Measurements from ENCODE around the gene UBTF.

UBTF gene

DNA sequence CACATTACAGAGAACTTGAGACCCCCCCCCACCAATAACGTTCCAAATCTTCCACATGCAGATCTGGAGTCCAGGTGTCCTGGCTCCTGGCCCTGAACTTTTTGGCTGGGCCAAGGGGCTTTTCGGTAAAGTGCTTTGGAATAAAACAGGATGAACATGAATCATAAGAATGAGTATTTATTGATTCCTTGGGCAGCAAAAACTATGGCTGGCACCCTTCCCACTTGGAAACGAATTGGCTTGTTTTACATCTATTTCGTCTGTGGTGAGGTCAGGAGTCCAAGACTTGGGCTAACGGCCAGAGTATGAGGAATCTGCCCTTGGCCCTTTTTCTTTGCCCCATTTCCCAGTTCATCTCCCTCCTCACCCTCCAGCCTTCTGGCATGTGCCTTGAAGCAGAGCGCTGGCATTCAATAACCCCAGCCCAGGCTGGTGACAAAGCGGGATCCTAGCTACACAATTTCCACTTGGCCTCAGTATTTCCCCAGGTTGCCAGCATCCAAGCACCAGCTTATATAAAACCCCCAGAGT is 4.1 kb upstream of the UBTF start:
- H3K27ac ChIP-seq = no peak overlapping the region
- H3K36me3 ChIP-seq = no peaks in the 10 kb centered on the region
- H3K4me1 ChIP-seq (ENCODE audit: control insufficient read depth in 1 of 2, insufficient read depth in 1 of 2, low read depth in 1 of 2, low read length in 1 of 2) = peaks cover 14 to 15% of the 10 kb centered on the region in 2 experiments
- TF ChIP-seq, protein P1, sequence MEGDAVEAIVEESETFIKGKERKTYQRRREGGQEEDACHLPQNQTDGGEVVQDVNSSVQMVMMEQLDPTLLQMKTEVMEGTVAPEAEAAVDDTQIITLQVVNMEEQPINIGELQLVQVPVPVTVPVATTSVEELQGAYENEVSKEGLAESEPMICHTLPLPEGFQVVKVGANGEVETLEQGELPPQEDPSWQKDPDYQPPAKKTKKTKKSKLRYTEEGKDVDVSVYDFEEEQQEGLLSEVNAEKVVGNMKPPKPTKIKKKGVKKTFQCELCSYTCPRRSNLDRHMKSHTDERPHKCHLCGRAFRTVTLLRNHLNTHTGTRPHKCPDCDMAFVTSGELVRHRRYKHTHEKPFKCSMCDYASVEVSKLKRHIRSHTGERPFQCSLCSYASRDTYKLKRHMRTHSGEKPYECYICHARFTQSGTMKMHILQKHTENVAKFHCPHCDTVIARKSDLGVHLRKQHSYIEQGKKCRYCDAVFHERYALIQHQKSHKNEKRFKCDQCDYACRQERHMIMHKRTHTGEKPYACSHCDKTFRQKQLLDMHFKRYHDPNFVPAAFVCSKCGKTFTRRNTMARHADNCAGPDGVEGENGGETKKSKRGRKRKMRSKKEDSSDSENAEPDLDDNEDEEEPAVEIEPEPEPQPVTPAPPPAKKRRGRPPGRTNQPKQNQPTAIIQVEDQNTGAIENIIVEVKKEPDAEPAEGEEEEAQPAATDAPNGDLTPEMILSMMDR (IDR thresholded peaks at IDR 0.05) = no peak
- no peak overlapping the region for H3K4me3 ChIP-seq (ENCODE audit: low read depth in 1 of 2, low read length in 1 of 2)
- H3K27me3 ChIP-seq = peaks cover 29% of the 10 kb centered on the region
- H3K9me3 ChIP-seq = no peaks in the 10 kb centered on the region

DNA sequence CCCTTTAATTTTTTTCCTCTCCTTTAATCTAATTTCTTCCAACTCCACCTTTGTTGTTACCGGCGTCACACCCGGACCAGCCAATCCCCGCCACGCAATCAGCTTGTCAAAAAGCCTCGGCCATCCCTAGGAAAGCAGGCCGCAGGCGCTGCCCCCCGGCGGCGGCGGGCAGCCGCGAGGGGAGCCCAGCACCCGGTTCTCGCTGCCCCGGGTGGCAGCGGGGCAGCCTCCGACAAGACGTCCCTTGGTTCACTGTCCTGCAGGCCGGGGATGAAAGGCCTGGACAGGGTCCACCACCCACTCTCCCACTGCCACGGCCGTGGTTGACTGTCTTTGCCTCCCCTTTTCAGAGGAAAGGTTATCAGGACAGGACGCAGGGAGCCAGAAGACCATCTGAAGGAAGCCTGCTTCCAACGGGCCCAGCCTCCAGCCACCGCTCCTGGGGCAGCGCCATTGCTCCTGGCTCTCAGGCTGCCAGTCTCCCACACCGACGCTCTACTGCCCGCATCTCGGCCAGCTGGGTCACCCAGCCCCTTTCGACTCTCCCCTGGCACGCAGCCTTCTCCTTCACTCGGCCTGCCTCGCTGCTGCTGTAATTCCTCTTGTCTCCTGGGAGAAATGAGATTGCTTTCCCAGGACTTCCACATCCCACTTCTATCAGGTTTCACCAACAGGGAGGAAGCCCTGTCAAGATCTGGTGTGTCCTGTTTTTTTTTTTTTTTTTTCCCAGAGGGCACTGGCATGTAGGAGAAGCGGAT is 2.8 kb upstream of the UBTF start:
- peak overlapping the region; percentile 97 for H3K27ac ChIP-seq
- TF ChIP-seq, protein P1 (IDR thresholded peaks at IDR 0.05) = no peak
- H3K9me3 ChIP-seq = no peaks in the 10 kb centered on the region
- H3K27me3 ChIP-seq = peaks cover 29% of the 10 kb centered on the region
- H3K36me3 ChIP-seq = peaks cover 3% of the 10 kb centered on the region
- H3K4me1 ChIP-seq (ENCODE audit: control insufficient read depth in 1 of 2, insufficient read depth in 1 of 2, low read depth in 1 of 2, low read length in 1 of 2) = peaks cover 25 to 26% of the 10 kb centered on the region in 2 experiments
- peak overlapping the region; percentile 72 to 78 for H3K4me3 ChIP-seq (ENCODE audit: low read depth in 1 of 2, low read length in 1 of 2)

DNA sequence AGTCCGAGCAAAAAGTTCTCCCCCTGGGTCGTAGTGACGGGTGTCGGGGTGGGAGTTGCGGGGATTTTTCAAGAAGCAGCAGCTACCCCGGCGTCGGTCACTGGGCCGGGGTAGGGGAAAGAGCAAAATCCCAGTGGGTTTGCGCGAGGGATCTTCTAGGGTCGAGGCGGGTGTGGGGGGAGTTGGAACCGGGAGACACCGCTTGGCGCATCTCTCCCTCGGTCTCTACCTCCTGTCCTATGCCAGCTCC is 2.3 kb upstream of the UBTF start:
- Histone ChIP-seq H3K9me3 (no peaks in the 10 kb centered on the region), H3K27me3 (peaks cover 29% of the 10 kb centered on the region), H3K4me1 (ENCODE audit: control insufficient read depth in 1 of 2, insufficient read depth in 1 of 2, low read depth in 1 of 2, low read length in 1 of 2) (peaks cover 29% of the 10 kb centered on the region in 2 experiments), H3K27ac (peak overlapping the region; percentile 97), H3K4me3 (ENCODE audit: low read depth in 1 of 2, low read length in 1 of 2) (peak overlapping the region; percentile 72 to 78), H3K36me3 (peaks cover 8% of the 10 kb centered on the region)
- TF ChIP-seq, protein P1 (IDR thresholded peaks at IDR 0.05) = no peak

DNA sequence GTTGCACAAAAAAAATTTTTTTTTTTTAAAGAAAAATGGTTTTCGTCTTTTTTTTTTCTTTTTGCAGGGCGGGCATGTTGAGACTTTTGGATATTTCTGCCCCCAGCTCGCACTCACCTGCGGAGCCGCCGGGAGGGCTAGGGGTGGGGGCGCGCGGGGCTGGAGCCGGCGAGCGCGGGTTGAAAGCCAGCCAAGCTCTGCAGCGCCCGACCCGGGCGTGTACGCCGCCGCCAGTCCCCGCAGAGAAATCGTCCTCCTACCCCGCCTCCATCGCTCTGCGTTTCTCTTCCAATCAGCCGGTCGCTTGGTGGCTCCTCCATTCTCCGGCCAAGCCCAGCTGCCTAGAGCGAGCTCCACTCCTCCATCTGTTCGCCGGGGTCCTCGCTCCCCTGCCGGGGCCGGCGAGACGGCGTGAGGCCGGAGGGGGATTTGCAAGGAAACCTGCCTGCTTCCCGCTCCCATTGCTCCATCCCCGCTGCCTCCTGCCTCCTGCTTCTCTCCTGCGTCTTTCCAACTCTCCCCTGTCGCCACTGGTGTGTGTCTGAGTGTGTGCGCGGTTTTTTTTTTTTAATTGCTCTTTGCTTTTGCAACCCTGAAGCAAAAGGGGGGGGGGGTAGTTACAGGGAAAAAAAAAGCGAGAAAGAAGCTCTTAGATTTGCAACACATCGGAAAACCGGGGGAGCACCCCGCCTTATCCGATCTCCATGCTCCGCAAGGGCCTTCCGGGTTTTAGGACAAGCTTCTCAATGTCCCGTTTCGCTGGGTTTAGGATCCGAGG is 1.8 kb upstream of the UBTF start:
- H3K4me3 ChIP-seq (ENCODE audit: low read depth in 1 of 2, low read length in 1 of 2) = peak overlapping the region; percentile 72 to 78
- peaks cover 32 to 35% of the 10 kb centered on the region in 2 experiments for H3K4me1 ChIP-seq (ENCODE audit: control insufficient read depth in 1 of 2, insufficient read depth in 1 of 2, low read depth in 1 of 2, low read length in 1 of 2)
- H3K27ac ChIP-seq = peak overlapping the region; percentile 97
- H3K36me3 ChIP-seq = peaks cover 13% of the 10 kb centered on the region
- TF ChIP-seq, protein P1 (IDR thresholded peaks at IDR 0.05) = no peak
- no peaks in the 10 kb centered on the region for H3K9me3 ChIP-seq
- peaks cover 29% of the 10 kb centered on the region for H3K27me3 ChIP-seq

DNA sequence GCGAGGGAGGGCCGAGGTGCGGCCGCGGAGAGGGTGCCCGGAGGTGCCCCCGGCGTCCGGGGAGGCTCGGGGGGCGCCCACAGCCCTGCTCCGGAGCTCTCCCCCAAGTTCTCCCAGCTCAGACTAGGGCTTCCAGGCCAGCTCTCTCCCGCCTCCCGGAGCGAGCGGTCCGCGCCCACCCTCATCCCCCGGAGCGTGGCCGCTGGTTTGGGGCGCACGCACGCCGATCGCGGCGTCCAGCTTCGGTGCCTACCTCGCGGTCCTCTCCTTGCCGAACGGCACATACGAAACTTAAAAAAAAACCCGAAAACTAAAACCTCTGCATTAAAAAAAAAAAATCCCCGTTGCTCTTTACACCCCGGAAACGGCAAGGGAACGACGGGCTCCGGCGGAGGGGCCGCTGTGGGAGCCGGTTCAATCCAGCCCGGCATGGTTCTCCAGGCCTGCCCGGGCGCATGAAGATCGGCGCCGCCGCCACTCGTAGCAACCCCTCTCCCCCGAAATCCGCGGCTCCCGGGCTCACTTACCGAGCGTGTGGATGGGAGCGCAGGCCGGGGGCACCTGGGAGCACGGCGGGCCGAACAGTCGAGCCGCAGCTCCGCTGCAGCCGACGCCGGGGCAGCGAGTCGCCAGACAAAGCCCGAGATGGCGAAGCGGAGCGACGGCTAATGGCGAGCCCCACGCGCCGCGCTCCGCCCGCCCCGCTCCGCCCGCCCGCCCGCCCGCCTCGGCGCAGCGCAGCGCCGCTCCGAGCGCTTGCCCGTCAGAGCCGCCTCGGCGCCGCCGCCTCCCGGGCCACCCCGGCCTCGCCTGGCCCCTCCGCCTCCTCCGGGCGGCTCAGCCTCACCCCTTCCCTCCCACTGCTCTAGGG is 973 bp upstream of the UBTF start:
- Histone ChIP-seq H3K4me3 (ENCODE audit: low read depth in 1 of 2, low read length in 1 of 2) (peak overlapping the region; percentile 72 to 78), H3K27me3 (peaks cover 29% of the 10 kb centered on the region), H3K9me3 (no peaks in the 10 kb centered on the region), H3K4me1 (ENCODE audit: control insufficient read depth in 1 of 2, insufficient read depth in 1 of 2, low read depth in 1 of 2, low read length in 1 of 2) (peaks cover 32 to 38% of the 10 kb centered on the region in 2 experiments), H3K36me3 (peaks cover 21% of the 10 kb centered on the region), H3K27ac (peak overlapping the region; percentile 97)
- TF ChIP-seq, protein P1 (IDR thresholded peaks at IDR 0.05) = no peak
